HG02571 (cell line): ENCODE results near the gene ZDHHC6.
"Not testable (repeated sequence)": the region's sequence is repeated elsewhere in the genome, so short reads cannot be mapped to it uniquely, and the experiment has no call there.

ENCODE experiments used
- ATAC-seq: cut with Tn5 transposase; IDR thresholded peaks from one replicate; pipeline ENCODE4 v1.9.1; 2021; ENCODE audit warnings: mild to moderate bottlenecking, moderate library complexity; ENCODE audit not compliant: unreplicated experiment

ZDHHC6 gene

DNA sequence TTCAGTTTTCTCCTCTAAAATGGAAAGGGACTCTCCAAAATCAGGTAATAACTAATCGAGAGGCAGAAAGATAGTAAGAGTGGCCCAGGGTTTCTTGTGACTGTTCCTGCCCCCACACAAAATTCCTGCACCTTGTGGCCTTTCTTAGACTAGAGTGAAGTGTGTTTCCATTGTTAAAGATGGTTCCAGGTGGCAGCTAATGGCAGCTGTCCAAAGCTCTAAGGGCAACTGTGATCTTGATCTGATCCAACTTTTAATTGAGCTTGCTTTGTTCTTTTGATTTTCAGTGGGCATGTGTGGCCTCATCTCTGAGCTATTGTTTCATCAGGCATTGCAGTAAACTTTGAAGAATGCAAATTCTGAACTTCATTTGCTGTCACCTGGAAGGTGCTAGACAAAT, 53.4 kb downstream of the ZDHHC6 start:
- ATAC-seq = no peak

DNA sequence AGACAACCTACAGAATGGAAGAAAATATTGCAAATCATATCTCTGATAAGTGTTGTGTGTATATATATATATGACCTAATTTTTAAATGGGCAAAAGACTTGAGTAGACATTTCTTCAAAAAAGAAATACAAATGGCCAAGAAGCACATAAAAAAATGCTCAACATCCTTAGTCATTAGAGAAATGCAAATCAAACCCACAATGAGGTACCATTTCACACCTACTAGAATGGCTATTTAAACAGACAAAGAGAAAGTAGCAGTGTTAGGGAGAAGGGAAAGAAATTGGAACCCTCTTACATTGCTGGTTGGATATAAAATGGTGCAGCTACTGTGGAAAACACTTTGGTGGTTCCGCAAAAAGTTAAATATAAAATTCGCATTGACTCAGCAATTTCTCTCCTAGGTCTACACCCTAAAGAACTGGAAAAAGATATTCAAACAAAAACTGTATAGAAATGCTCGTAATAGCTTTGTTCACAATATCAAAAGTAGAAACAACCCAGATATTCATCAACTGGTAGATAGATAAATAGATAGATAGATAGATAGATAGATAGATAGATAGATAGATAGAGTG, 56.5 kb downstream of the ZDHHC6 start:
- ATAC-seq = peak; percentile 41

DNA sequence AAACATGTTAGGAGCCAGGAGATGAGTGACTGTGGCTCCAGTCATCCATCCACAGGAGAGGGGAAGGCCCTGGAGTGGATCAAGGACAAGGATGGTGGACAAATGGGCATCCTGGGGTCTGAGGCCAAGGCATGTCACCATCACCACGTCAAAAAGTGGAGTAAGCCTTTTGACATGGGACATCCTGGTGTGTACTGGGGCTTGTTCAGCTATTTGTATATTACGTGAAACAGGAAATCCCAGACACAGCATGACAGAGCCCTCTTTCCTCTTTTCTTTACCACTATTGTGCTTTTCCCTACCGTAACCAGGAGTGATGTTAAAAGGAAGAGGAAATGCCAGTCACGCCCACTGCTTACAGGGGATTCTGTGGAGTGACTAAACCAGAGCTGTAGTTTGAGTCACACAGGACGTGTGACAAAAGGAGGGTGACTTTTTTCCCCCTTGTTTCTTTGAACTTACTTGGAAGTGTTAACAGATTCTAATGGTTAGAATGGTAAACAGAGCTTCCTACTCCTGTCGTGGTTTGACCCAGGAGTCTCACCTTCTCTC, 57.4 kb downstream of the ZDHHC6 start:
- ATAC-seq = peak; percentile 66

DNA sequence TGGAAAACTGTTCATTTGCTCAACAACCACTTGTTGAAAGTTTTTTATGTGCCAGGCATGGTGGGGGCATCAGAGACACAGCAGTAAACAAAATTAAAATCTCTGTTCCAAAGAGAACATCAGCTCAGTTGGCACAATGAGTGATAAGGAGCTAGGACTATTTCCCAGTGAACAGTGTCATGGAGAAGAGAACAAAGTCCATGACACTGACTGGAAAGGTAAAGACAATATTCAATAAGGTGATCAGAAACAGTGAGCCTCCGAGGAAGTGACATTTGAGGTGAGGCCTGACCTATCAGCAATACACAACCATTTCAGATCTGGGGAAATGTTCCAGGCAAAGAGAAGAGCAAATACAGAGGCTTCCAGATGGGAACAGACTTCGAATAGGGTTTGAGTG, 58.2 kb downstream of the ZDHHC6 start:
- ATAC-seq = no peak

DNA sequence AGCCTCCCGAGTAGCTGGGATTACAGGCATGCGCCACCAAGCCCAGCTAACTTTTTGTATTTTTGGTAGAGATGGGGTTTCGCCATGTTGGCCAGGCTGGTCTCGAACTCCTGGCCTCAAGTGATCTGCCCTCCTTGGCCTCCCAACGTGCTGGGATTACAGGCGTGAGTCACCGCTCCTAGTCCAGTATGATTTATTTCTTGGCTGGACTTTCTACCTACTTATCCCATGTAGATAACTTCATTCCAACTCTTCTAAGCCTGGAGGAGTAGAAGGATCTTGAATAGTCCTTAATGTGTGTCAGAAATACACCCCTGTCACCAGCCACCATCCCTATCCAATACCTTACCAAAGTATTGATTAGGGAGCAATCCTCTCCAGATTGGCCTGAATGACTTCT, 58.7 kb downstream of the ZDHHC6 start:
- ATAC-seq = not testable (repeated sequence)

DNA sequence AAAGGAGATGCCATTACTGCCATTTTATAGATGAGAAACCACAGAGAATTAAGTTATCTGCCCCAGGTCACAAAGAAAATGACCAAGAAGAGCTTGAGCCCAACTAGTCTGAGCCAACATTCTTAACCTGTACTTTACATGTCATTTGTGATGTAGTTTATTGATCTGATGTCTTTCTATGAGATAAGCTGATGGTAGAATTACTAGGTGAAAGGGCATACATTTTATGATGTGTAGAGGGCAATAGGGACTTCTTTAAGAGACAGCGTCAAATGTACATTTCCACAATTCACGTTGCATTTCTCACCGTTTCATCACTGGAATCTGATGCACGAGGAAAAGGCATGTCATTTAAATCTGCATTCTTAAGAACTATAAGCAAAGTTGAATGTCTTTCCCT, 61.5 kb downstream of the ZDHHC6 start:
- no peak for ATAC-seq

DNA sequence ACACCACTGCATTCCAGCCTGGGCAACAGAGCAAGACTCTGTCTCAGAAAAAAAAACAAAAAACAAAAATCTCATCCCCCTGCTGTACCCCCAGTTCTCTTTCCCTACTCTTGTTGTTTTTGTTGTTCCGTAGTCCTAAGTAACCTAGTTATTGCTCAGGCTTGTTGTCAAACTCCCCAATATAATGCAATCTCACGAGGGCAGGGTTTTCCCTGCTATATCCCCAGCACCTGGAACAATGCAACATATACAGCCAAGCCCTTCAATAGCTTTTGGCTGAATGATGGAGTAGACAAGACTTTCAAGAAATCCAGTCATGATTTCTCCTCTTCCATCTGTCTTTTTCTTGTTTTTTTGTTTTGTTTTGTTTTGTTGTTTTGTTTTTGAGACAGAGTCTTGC, 62.6 kb downstream of the ZDHHC6 start:
- ATAC-seq = no peak

DNA sequence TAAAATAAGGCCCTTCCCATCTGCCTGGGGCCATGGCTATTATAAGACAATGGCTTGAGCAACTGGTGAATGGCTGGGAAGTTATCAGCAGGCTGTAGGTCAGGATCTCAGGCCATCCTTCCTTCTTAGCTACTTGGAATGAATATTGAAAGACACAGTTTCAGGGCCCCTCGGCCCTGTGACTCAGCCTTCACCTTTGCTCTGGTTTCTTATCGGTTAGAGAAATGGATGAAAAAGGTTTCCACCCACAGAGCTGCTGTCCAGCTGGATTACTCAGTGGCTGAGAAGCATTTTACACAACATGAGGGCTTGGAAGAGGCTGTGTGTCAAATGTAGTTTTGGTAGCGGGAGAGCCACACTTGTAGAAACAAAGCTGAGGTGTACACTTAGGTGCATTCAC, 63.4 kb downstream of the ZDHHC6 start:
- no peak for ATAC-seq

DNA sequence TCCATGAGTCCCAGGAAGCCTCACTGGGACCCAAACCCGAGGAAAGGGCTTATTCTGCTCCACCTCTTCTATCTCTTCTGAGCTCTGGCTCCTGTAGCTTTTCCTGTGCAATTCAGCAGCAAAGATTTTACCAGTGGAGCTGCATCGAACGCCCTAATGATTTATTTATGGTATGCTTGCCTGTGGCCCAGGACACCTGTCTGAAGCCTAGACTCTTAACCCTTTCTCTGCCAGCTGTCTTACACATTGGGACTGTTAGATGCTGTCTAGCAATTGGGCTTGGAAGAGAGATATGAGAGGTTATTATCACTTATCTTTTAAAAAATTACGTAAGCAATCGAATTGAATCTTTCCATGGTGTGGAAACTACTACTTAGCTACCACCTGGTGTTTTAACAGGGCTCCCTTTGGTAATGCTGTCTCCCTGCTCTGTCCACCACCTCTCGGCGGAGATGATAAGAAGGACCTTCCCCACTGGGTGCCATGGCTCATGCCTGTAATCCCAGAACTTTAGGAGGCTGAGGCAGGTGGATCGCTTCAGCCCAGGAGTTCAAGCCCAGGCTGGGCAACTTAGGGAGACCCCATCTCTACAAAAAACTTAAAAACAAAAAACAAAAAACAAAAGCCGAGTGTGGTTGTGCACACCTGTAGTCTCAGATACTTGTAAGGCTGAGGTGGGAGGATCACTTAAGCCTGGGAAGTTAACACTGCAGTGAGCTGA, 64.0 kb downstream of the ZDHHC6 start:
- ATAC-seq = no peak
